DMS79 (cell line): ENCODE measurements around the gene HEXD.

Experiments
- DNase-seq: peaks from one replicate; lab custom pipeline; 2025; lab: John Stamatoyannopoulos, UW

Gene HEXD

GRCh38 chr17:82415336-82415735 lies 2.8 kb upstream of the HEXD start:
- DNase-seq = no peak

- DNase-seq = no peak
Observed at GRCh38 chr17:82415786-82416185, 2.4 kb upstream of the HEXD start.

GRCh38 chr17:82416264-82416663 lies 1.9 kb upstream of the HEXD start:
- DNase-seq = no peak

GRCh38 chr17:82416771-82417170 lies 1.4 kb upstream of the HEXD start:
- no peak for DNase-seq

- no peak for DNase-seq
Observed at GRCh38 chr17:82419540-82419939, 1.4 kb downstream of the HEXD start.

GRCh38 chr17:82424001-82424862 lies 6.1 kb downstream of the HEXD start:
- DNase-seq = no peak

GRCh38 chr17:82424863-82425159 lies 6.7 kb downstream of the HEXD start:
- DNase-seq = no peak

- no peak for DNase-seq
Observed at GRCh38 chr17:82428546-82428945, 10.4 kb downstream of the HEXD start.

- DNase-seq = no peak
Observed at GRCh38 chr17:82429824-82430223, 11.7 kb downstream of the HEXD start.

- no peak for DNase-seq
Observed at GRCh38 chr17:82432017-82432416, 13.9 kb downstream of the HEXD start.

GRCh38 chr17:82433560-82434215 lies 15.5 kb downstream of the HEXD start:
- DNase-seq = no peak

GRCh38 chr17:82434216-82434565 lies 16.0 kb downstream of the HEXD start:
- DNase-seq = no peak

GRCh38 chr17:82435103-82435502 lies 17.0 kb downstream of the HEXD start:
- no peak for DNase-seq

GRCh38 chr17:82435601-82436583 lies 17.7 kb downstream of the HEXD start:
- no peak for DNase-seq

GRCh38 chr17:82436601-82437324 lies 18.6 kb downstream of the HEXD start:
- DNase-seq = no peak

- DNase-seq = no peak
Observed at GRCh38 chr17:82437325-82437668, 19.1 kb downstream of the HEXD start.

GRCh38 chr17:82438401-82439193 lies 20.4 kb downstream of the HEXD start:
- DNase-seq = no peak

GRCh38 chr17:82439194-82439828 lies 21.2 kb downstream of the HEXD start:
- DNase-seq = no peak

- DNase-seq = no peak
Observed at GRCh38 chr17:82439829-82440365, 21.8 kb downstream of the HEXD start.

- no peak for DNase-seq
Observed at GRCh38 chr17:82440469-82440981, 22.4 kb downstream of the HEXD start.
